Right ventricle myocardium inferior (tissue), 1 donor: Measurements from ENCODE around the gene CNTNAP2. TPM values are rescaled to one million over a fixed set of nuclear protein-coding genes. Genes with fewer than 3 reads are reported as not detected.
"Not testable (repeated sequence)": the region's sequence is repeated elsewhere in the genome, so short reads cannot be mapped to it uniquely, and the experiment has no call there.

Experiments
- ATAC-seq: fragments of 200-7000 bp; cut with Tn5 transposase; one replicate; pipeline ENCODE4 v1.9.1; 2020; ENCODE audit warnings: mild to moderate bottlenecking, moderate library complexity
- DNase-seq: peaks from one replicate; pipeline ENCODE4 v3.0.0; 2021; ENCODE audit errors: missing footprints
- intact Hi-C: fragments of 100-400 bp; cut with DNase I; formaldehyde crosslinking; loops from one replicate; pipeline ENCODE4 v1.11.0; 2022
- total RNA-seq: library from RNA; stranded (reverse); fragmentation: NEBNext Ultra II Directional; extraction: Animal tissue kit (Norgen Biotek cat#: 25700); gene quantifications from one replicate; pipeline ENCODE4 v1.2.1, GENCODE V29; 2021
- donor health status: DM: no; HTN: yes; CAD: no; lungs with severe emphysema.

Gene CNTNAP2
- total RNA-seq, 1 donor from 2014 or later: 0.65 TPM

DNA sequence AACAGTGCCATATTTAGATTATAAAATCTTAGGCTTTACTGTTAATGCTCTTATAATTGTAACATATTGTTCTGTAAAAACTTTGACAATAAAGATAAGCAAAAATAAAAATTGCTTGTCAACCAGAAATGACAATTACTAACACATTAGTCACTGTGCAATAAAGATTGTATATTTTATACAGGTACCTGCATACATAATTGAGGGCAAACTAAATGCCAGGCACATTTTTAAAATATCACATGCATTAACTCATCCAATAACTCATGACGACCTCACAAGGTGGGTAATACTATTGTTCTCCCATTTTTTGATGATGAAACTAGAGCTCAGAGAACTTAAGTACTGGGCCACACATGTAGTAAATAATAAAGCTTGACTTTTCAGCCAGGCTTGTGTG, 1453.8 kb downstream of the CNTNAP2 start:
- DNase-seq (no peak), ATAC-seq (no peak)
- intact Hi-C loops: no loop called here

GRCh38 chr7:147571436-147572185, 1455.0 kb downstream of the CNTNAP2 start:
- DNase-seq (no peak), ATAC-seq (no peak)
- intact Hi-C loops: no loop called here

DNA sequence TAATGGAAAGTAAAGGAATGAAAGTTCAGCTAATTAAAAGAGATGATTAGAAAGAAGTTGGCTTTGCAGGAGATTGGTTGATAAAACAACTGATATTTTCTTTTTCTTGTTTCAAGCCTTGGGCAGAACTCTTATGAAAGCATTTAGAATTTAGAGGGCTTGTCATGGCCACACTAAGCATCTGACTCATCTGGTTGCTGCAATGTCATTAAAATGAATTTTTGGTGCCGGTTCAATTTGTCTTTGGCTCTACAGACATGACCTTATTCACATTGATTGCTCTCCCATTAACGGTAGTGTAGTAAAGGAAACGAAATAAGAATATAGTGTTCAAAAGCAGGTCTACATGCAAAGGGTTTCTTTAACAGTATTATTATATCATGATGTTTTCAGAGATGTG, 1461.6 kb downstream of the CNTNAP2 start:
- DNase-seq (no peak), ATAC-seq (no peak)
- intact Hi-C loops: no loop called here

DNA sequence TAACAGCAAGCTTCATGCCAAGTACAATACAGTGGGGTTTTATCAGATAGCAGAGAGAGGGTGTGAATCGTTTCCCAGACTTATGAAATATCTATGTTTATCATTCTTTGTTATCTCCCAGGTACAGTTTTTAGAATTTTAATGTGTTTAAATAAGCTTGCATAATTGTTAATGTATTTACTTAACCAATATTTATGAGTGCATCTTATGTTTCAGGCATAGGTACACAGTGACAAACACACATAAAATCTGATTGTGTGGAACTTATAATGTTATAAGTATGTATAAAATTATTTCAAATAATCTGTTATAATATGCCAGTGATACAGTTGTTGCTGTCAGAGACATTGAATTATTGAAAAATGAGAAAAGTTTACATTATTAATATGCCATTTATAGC, 1462.5 kb downstream of the CNTNAP2 start:
- DNase-seq: no peak
- ATAC-seq: no peak
- intact Hi-C loops: no loop called here

- intact Hi-C loops: no loop called here
- DNase-seq: no peak
- ATAC-seq: no peak
These were observed 1468.2 kb downstream of the CNTNAP2 start for GRCh38 chr7:147584771-147585193.

- DNase-seq (no peak), ATAC-seq (no peak)
- intact Hi-C loops: no loop called here
These were observed 1469.5 kb downstream of the CNTNAP2 start for GRCh38 chr7:147586110-147586509.

DNA sequence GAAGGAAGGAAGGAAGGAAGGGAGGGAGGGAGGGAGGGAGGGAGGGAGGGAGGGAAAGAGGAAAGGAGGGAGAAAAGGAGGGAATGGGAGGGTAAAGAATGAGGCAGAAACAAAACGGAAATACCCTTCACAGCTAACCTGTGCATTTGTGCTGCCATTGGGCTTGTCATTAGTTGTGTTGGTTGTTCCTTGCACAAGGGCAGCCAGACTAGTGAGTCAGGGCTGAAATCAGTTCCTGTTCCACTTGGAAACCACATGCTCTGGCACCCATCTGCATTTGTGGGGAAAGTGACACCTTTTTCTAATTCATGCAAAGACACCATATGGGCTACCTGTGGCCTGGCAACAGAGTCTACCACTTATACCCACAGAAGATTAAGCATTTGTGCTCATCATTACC, 1469.9 kb downstream of the CNTNAP2 start:
- intact Hi-C loops: no loop called here
- DNase-seq: no peak
- no peak for ATAC-seq

GRCh38 chr7:147593271-147594057, 1476.9 kb downstream of the CNTNAP2 start:
- intact Hi-C loops: no loop called here
- ATAC-seq (no peak), DNase-seq (no peak)

DNA sequence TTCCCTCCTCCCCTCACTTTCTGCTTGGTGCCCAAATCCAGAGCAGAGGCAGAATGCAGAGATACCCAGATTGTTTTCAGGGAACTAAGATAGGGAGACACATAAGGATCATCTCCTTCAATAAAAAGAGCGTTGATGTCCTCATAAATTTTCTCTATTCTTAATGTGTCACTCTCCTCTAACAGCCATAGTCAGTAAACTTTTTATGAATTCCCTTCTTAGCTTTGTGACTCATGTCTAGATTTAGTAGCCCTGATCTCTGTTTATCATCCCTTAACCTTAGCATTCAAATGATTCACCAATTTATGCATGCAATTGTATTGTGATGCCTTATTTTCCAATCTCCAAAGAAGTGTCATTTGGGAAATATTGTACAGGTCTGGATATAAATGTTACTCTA, 1478.4 kb downstream of the CNTNAP2 start:
- intact Hi-C loops: no loop called here
- no peak for ATAC-seq
- DNase-seq: no peak

DNA sequence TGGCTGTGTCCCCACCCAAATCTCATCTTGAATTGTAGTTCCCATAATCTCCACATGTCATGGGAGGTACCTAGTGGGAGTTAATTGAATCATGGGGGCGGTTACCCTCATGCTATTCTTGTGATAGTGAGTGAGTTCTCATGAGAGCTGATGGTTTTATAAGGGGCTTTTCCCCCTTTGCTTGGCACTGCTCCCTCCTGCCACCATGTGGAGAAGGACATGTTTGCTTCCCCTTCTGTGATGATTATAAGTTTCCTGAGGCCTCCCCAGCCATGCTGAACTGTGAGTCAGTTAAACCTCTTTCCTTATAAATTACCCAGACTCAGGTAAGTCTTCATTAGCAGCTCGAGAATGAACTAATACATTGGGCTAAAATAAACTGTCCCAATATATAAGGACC, 1482.1 kb downstream of the CNTNAP2 start:
- DNase-seq, ATAC-seq, intact Hi-C loops: not testable (repeated sequence)

DNA sequence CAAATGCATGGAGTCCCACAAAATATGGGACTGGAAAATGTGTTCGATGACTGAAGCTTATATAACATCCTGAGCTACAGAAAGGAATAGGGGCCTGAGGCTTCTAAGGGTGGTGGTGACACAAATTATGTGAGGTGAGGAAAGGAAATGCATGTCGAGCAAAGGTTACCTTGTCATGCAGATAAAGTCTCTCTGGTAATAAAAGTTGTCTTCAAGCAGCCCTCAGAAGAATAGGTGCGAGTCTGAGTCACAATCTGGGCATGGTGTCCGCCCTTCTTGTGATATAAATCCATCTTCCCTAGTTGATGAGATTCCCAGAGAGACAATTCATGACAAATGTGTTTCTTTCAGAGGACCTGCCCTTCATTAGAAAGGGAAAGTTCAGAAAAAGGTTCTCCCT, 1488.7 kb downstream of the CNTNAP2 start:
- ATAC-seq: no peak
- no peak for DNase-seq
- intact Hi-C loops: no loop called here

DNA sequence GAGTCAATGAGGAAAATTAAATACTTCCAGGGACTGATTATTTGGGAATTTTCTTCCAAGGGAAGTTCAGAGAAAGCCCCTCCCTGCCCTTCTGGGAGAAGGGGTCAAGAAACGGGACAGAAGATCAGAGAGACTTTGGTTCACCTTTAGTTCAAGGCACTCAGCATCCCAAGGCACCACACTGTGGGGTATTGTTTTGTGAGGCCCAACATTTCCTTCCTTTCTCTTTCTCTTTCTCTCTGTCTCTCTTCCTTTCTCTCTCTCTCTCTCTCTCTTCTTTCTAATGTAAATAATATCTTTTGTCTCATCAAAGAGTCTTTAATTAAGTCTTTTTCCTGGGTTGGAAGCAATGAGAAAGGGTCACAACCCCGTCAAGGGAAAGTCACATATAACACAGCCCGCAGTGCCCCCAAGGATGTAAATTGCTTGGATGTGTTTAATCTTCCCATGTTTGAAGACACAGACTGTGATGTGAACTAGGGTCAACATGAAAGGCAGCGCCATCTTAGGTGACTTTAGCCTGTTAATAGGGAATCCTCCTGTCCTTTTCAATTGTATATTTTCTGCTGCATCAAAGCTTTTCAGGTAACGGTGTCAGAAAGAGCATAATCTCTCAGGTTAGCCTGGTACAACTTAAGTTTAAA, 1490.7 kb downstream of the CNTNAP2 start:
- DNase-seq (no peak), ATAC-seq (no peak)
- intact Hi-C loops: no loop called here

DNA sequence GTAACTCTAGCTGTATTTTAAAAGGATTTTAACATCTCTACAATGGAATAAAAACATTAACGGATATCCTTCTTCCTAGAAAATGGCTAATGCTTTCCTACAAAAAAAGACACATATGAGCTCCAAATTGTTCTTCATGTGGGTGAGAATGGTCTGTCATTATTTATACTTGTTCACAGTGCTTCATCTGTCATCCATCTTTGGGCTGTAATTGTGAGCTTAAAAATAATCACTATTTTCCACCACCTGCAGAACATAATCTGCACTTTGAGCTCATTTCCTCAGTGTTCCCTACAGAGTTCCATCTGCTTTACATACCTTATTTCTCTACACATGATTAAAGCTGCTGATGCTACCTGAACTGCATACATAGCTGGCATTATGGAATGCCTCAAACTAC, 1494.8 kb downstream of the CNTNAP2 start:
- DNase-seq (no peak), ATAC-seq (no peak)
- intact Hi-C loops: no loop called here

DNA sequence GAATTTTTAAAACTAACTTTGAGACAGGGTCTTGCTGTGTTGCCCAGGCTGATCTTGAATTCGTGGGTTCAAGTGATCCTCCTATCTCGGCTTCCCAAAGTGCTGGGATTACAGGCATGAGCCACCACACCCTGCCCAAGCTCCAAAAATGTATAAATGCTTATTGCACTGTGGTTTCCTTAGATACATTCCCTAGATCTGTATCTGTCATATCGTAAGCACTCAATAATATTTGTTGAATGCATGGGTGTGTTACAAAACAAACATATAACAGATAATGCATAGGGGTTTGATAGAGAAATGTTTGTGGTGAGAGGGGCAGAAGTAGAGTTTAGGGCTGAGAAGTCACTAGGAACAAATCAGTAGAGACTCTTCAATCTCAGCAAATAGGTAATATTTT, 1518.7 kb downstream of the CNTNAP2 start:
- ATAC-seq: no peak
- DNase-seq: no peak
- intact Hi-C loops: no loop called here

GRCh38 chr7:147636553-147636952, 1520.0 kb downstream of the CNTNAP2 start:
- ATAC-seq (no peak), DNase-seq (no peak)
- intact Hi-C loops: no loop called here

DNA sequence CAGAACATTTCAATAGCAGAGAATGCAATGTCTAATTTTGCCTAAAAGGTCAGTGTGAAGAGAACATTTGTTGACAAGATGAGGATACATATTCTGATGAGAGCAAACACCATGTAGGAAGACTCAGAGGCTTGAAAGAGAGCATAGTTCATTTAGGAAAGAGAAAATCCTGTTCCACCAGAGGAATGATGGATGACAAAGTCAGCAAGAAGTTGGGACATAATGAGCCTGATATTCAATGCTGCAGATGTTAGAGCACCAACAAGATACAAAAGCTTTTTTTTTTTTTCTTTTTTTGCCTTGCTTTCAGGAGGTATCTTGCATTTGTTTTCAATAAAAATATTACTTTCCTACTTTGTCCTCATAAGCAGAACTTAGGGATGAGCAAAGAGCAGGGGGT, 1522.0 kb downstream of the CNTNAP2 start:
- intact Hi-C loops: no loop called here
- no peak for DNase-seq
- ATAC-seq: no peak

DNA sequence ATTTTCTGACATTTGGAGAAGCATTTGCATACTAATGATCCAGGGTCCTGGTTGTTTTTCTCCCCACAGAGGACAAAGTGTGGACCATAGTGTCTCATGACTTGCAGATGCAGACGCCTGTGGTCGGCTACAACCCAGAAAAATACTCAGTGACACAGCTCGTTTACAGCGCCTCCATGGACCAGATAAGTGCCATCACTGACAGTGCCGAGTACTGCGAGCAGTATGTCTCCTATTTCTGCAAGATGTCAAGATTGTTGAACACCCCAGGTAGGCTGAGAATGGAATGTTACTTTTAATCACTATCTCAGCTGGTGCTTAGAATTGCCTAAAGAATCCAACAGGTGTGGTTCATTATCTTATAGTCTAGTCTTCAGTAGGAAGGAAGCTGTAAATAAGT, 1522.4 kb downstream of the CNTNAP2 start:
- DNase-seq: no peak
- no peak for ATAC-seq
- intact Hi-C loops: no loop called here

DNA sequence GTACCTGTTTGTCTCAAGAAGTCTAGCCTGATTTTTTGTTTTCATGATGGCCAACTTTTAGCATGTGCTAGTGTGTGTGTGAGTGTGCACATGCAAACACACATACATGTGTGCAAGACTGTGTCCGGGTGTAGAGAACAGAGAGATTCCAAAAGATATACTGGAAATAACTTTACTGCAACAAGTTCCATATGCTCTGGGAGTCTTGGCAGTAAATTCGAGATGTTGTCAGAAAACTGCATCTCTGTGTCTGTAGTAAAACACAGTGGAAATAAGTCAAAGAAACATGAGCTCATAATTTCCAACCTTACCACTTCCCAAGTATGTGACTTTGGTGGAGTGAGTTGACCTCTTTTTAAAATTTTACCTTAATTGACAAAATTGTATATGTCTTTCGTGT, 1523.2 kb downstream of the CNTNAP2 start:
- no peak for DNase-seq
- no peak for ATAC-seq
- intact Hi-C loops: no loop called here

GRCh38 chr7:147640821-147641220, 1524.2 kb downstream of the CNTNAP2 start:
- intact Hi-C loops: no loop called here
- DNase-seq: no peak
- no peak for ATAC-seq

- intact Hi-C loops: no loop called here
- DNase-seq (no peak), ATAC-seq (no peak)
These were observed 1530.0 kb downstream of the CNTNAP2 start for GRCh38 chr7:147646568-147646967.
